SU-DHL-6 (cell line): Measurements from ENCODE around the gene CTDP1.

Experiments
- CTCF ChIP-seq: fragments of 200-600 bp; sonication (generic); IDR thresholded peaks from one replicate; pipeline ENCODE4 v1.5.1; 2017; ENCODE audit warnings: antibody characterized with exemption, mild to moderate bottlenecking, low read length, moderate library complexity; ENCODE audit not compliant: insufficient read depth, poor library complexity, severe bottlenecking
- EZH2phosphoT487 ChIP-seq: fragments of 200-600 bp; sonication (generic), shearing (Covaris generic); conservative IDR thresholded peaks from 2 replicates; pipeline ENCODE4 v1.6.1; 2018; ENCODE audit warnings: mild to moderate bottlenecking, antibody characterized with exemption, low read length, moderate library complexity, mixed read lengths

GRCh38 chr18:79737426-79737825, 57.8 kb downstream of the CTDP1 start:
- no peak for TF ChIP-seq CTCF
- no peak for TF ChIP-seq EZH2phosphoT487
